GM19397 (cell line): ENCODE results near the gene UFM1.
"Not testable (repeated sequence)": the region's sequence is repeated elsewhere in the genome, so short reads cannot be mapped to it uniquely, and the experiment has no call there.

Experiments used
- ATAC-seq: cut with Tn5 transposase; IDR thresholded peaks from one replicate; pipeline ENCODE4 v1.9.1; 2021; ENCODE audit warnings: mild to moderate bottlenecking, moderate library complexity; ENCODE audit not compliant: unreplicated experiment

UFM1 gene

DNA sequence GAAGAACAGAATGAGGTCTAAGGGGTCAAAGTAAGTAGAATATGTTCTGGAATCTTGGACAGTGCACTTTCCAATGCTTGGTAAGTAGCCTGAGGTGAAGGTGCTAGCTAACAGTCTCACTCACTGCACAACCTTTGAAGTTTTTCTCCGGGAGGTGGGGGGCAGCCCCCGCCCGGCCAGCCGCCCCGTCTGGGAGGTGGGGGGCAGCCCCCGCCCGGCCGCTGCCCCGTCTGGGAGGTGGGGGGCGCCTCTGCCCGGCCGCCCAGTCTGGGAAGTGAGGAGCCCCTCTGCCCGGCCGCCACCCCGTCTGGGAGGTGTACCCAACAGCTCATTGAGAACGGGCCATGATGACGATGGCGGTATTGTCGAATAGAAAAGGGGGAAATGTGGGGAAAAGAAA, 14.1 kb downstream of the UFM1 start:
- ATAC-seq, result not testable (repeated sequence)

DNA sequence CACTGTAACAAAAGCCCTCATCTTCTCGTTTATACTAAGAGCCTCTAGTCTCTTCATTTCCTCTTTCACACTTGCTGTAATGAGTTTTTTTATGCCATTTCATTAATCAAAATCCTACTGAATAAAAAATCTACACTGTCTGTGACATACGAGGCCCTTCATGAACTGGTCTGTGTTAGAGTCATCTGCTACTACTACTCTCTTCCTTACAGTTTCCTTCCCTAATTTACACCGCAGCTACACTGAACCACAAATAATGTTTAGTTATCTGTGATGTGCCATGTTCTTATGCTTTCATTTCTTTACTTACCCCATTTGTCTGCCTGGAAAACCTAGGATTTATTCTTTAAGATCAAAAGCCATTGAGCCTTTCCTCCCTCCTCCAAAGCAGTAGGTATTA, 16.0 kb downstream of the UFM1 start:
- no peak for ATAC-seq

DNA sequence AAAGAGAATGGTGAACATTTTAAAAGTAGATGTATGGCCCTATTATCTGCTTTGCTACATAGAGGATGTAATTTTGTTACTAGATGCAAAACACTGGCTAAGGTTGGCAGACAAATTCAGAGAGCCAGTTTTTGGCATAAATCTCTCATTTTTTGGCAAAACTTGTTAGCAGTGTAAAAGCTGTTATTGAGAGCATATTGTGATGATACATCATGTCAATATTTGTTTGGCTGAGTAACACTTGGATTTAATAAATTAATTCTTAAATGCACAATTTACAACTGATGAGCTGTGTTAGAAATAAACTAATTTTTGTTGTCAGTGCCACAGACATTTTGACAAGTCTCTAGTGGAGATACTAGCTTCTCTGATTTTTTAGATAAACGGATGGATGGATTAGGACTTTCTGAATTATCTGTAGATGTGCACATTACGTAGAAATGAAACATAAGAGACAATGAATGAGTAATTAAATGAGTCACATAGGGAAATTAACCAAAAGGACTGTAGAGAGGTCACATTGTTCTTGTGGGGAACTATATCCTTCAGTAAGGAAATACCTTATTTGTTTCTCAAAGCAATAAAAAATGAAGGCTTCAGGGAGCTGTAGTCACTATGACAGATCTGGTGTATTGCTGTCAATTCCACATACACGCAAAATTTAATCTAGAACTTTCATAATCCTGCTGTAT, 17.4 kb downstream of the UFM1 start:
- no peak for ATAC-seq

DNA sequence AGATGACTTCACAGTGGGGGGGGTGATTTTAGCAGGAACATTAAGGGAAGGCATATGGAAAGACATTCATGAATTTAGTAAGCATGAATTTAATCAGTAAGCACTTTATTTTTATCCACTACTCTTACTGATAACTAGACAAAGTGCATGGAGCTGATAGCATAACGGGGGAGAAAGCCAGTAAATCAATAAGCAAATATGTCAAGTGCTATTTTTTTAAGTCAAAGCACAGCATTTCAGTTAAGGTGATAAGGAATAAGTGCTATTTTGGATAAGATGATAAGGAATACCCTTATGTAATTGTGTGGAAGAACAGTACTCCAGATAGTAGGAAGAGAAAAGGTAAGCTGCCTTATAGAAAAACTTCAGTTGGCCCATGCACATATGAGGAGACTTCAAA, 19.4 kb downstream of the UFM1 start:
- ATAC-seq, result no peak

DNA sequence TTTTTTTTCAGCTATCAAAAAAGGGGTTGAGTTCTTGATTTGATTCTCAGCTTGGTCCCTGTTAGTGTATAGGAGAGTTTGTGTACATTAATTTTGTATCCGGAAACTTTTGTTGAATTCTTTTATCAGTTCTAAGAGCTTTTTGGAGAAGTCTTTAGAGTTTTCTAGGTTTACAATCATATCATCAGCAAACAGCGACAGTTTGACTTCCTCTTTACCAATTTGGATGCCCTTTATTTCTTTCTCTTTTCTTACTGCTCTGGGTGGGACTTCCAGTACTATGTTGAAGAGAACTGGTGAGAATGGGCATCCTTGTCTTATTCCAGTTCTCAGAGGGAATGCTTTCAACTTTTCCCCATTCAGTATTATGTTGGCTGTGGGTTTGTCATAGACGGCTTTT, 20.4 kb downstream of the UFM1 start:
- not testable (repeated sequence) for ATAC-seq

GRCh38 chr13:38372820-38373383, 23.3 kb downstream of the UFM1 start:
- ATAC-seq, result no peak

GRCh38 chr13:38376546-38376945, 26.9 kb downstream of the UFM1 start:
- no peak for ATAC-seq

- no peak for ATAC-seq
Measured at GRCh38 chr13:38381890-38382289, 32.2 kb downstream of the UFM1 start.

- ATAC-seq, result no peak
Measured at GRCh38 chr13:38382946-38383345, 33.3 kb downstream of the UFM1 start.

DNA sequence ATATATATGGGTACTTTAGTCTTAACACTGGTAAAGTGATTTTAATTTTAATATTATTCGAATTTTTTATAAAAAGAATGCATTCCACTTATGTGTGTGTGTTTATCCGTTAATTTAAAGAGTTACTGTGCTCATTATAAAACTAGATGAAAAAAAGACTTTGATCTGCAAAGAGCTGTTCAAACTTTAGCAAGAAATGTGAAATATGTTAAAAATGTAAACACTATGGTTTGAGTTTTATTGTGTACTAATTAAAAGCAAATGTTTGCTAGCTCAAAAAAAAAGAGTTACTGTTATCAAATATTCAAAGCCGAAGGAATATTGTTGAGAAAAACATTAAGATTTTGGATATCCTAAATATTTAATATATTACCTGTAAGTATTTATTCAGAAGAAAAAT, 34.5 kb downstream of the UFM1 start:
- ATAC-seq, result no peak

- no peak for ATAC-seq
Measured at GRCh38 chr13:38385153-38385891, 35.7 kb downstream of the UFM1 start.

GRCh38 chr13:38386421-38386820, 36.8 kb downstream of the UFM1 start:
- no peak for ATAC-seq

DNA sequence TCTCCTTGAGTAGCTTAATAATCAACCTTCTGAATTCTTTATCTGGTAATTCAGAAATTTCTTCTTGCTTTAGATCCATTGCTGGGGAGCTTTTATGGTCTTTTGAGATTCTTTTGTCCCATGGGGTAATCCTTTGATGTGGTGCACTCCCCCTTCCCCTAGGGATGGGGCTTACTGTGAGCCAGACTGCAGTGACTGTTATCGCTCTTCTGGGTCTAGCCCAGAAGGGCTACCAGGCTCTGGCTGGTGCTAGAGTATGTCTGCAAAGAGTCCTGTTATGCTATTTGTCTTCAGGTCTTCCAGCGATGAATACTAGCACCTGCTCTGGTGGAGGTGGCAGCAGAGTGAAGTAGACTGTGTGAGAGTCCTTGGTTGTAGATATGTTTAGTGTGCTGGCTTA, 41.7 kb downstream of the UFM1 start:
- no peak for ATAC-seq

DNA sequence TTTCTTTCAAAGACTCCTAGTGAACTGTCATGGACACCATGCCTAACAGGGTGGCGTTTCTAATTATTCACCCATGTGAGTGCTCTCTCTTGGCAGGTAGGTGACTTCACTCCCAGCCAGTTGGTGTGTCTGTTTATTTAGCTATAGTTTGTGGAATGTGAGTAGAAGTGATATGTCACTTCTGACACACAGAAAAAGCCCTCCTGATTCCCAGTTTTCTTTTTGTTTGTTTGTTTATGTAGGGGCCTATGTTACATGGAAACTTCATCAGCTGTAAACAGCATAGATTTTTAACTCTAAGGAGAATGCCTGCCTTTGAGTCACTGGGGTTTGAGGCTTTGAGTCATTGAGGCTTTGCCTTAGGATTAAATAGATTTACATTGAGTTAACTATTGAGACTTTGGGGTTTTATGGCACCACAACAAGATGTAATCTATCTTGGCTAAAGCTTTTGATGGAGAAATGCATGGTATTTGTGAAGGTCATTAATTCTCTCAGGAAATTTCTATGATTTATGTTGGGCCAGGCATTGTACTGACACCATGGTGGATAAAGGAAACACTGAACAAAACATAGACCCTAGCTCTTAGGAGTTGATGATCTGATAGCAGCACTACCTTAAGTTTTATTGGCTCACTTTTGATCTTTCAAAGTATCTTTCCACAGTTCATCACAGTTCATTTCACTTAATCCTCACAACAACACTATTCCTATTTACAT, 45.3 kb downstream of the UFM1 start:
- no peak for ATAC-seq

DNA sequence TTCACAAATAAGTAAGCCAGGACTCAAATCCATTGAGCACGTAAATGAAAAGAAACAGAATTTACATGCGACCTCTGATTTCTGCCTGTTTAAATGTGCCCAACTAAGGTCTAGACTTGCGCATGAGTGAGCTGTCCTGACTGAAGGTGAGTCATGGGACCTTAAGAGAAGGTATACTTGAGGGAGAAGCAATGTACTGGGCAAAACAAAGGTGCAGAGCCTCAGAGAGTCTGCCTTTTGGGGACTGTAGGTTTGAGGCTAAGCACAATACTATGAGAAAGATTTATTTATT, 45.8 kb downstream of the UFM1 start:
- no peak for ATAC-seq

DNA sequence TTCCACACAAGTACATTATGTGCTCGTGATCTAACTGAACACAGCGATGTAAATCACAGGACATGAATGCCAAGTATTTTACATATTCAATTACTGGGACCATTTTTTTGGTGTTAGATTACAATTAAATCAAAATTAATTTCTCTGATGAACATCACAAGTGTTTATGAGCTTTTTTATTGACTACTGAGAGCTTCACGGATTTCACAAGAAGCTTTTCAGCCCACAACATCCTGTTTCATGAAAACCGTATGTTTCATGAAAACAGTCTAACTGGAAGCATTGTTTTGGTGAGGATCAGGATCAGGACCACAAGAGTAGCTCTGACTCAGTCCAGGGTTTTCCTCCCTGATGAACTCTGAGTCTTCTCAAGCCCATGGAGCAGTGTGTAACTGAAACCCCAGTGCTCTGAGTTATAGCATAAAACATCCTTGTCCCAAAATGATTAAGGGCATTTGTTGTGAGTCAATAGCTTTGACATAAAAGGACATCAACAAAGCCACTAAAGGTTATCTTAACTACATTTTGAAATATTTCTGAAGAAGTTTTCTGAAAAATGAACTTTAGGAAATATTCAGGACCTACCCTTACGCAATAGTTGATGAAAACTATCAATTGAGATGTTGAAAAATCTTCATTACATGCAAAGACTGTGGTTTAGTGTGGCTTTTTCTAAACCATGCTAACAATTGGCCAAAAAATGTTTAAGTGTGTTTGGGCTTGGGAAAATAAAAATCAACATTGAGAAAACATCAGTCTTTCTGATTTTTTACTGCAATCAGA, 49.3 kb downstream of the UFM1 start:
- no peak for ATAC-seq

GRCh38 chr13:38399535-38399934, 49.9 kb downstream of the UFM1 start:
- ATAC-seq, result no peak

GRCh38 chr13:38401276-38401675, 51.6 kb downstream of the UFM1 start:
- no peak for ATAC-seq

DNA sequence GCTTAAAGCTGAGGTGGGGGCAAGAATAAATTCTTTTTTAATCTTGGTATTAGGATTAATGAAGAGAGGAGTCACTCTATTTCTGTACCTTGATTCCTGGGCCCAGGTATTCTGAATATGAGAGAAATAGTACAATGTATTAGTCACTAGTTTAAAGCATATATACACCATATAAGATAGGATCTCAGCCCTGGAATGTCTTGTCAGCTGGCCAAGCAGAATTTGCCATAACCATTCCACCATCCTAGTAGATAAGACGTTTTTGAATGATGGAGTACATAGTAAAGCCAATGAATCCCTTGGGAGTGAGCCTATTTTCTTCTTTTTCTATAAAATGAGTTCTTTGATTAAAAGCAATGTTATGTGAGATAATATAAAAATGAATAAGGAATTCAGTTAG, 55.6 kb downstream of the UFM1 start:
- ATAC-seq, result no peak

DNA sequence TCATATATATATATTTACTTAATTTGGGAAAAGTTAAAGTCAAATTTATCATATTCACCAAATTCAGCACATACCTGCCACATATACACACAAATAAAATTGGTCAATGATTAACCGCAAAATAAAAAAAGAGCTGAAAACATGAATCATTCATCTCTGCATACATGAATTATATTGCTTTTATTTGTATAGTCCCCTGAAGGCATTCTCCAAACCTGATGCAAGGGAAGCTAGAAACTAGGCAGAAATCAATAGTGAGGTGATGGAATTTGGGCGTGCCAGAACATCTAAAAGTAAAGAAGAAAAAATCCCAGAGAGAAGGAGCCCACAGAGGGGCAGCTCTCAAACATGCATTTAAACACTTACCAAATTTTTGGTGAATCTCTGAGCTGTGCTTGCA, 60.1 kb downstream of the UFM1 start:
- ATAC-seq, result no peak

- no peak for ATAC-seq
Measured at GRCh38 chr13:38412266-38412665, 62.6 kb downstream of the UFM1 start.
